GM21447 (cell line): ENCODE measurements around the gene TMEM59.

Experiments
- ATAC-seq: cut with Tn5 transposase; IDR thresholded peaks from one replicate; pipeline ENCODE4 v1.9.1; 2021; ENCODE audit not compliant: unreplicated experiment

TMEM59 gene

DNA sequence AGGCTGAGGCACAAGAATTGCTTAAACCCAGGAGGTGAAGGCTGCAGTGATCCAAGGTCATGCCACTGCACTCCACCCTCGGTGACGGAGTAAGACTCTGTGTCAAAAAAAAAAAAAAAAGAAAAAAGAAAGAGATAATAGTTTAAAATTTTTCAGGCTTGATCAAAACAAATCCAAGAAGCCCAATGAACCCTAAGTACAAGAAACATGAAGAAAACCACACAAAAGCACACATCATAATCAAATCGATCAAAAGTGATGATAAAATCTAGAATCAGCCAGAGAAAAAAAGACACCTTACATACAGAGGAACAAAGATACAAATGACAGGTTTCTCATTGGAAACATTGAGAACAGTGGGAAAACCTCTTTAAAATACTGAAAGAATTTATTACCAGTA, 66.5 kb downstream of the TMEM59 start:
- no peak for ATAC-seq

DNA sequence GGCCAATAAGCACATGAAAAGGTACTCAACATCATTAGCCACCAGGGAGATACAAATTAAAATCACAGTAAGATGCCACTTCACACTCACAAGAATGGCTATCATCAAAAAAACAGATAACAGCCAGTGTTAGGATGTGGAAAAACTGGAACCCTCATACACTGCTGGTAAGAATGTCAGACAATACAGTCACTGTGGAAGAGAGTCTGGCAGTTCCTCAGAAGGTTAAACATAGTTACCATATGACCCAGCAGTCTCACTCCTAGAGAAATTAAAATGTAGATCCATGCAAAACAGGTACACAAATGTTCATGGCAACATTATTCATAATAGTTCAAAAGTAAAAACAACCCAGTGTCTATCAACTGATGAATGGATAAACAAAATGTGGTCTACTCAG, 68.3 kb downstream of the TMEM59 start:
- ATAC-seq, result no peak

DNA sequence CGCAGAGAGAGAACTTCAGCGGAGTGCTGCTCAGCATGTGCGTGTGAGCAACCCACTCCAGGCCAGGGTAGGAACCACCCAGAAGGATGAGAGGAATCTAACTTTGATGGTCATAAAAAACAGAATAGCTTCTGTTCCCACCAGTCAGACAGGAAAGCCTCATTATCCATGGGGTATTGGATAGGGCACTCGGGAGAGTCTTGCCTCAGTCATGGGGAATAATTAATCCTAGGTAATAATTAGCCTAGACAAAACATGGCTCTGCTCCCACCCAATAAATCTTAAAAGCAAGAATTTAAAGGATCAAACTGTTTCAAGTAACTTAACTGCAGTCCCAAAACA, 70.3 kb downstream of the TMEM59 start:
- ATAC-seq, result no peak

DNA sequence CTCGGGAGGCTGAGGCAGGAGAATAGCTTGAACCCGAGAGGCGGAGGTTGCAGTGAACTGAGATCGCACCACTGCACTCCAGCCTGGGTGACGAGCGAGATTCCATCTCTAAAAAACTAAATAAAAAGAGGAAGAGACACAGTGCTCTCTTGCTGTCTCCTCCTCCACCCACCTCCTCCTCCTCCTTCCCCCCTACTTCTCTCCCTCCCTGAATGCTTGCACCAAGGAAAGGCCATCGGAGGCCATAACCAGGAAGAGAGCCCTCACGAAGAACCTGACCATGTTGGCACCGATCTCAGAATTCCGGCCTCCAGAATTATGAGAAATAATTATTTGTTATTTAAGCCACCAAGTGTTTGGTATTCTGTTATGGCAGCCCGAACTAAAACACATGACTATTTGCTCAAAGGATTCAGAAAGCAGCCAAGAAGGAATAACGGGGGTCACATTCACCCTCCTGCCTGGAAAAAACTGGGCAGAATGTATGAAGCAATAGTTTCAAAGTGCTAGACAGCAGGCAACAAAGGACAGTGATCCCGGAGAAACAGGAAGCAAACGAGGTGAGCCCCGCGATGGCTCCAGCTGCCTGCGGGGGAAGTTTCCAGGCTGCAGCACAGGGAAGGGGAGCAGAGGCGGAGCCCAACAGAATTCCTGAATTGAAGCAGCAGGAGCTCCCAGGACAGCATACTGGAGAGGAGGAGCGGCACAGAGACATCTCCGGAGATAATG, 70.8 kb downstream of the TMEM59 start:
- ATAC-seq, result no peak

DNA sequence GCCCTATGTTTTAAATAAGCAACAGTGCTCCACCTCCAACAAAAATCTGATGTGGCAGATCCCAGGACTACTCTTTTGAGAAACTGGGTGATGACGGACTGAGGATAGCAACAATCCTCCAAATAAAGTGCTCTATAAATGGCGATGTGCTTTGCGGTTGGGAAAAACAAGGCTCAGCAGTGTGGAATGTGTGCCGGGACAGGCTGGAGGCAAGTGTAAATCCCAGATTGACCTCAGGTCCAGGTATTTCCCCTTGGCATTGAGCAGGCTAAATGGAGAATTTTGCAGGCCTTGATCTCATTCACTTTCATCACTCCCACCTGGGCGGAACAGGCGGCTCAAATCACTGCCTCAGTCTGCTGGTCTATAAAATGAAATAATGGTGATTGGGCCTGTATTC, 71.8 kb downstream of the TMEM59 start:
- no peak for ATAC-seq

DNA sequence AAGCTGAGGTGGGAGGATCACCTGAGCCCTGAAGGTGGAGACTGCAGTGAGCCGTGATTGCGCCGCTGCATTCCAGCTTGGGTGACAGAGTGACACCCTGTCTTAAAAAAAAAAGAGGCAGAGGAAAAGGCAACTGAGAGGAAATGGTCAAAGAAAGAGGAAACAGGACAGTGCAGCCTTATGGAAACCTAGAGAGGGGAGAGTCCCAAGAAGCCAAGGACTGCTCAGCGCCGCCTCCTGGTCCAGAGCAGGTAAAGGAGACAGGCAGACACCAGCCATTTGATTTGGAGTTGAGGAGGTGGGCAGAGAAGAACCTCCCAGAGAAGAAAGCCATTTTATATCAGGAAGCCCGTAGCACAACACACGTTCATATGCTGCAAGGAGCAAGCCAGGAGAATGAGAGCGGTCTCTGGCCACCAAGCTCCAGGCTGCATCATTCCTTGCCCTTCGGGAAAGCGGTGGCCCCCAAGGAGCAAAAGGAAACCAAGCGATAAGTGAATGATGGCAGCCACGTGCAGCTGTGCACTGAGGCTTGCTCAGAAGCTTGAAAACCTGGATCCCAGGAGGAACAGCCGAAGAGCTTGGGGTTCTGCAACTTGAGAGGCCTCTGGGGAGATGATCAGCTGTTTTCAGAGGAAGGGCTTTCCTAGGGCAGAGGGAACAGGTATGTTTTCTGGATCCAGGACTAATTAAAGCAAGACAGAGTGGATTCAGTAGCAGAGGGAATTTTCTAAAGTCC, 73.1 kb downstream of the TMEM59 start:
- no peak for ATAC-seq
